Measurements from ENCODE around the gene HES1. TPM values are rescaled to one million over a fixed set of nuclear protein-coding genes. Genes with fewer than 3 reads are reported as not detected.

HES1 gene
- total RNA-seq, 1 donor from 2014 or later = 51.6 TPM

DNA sequence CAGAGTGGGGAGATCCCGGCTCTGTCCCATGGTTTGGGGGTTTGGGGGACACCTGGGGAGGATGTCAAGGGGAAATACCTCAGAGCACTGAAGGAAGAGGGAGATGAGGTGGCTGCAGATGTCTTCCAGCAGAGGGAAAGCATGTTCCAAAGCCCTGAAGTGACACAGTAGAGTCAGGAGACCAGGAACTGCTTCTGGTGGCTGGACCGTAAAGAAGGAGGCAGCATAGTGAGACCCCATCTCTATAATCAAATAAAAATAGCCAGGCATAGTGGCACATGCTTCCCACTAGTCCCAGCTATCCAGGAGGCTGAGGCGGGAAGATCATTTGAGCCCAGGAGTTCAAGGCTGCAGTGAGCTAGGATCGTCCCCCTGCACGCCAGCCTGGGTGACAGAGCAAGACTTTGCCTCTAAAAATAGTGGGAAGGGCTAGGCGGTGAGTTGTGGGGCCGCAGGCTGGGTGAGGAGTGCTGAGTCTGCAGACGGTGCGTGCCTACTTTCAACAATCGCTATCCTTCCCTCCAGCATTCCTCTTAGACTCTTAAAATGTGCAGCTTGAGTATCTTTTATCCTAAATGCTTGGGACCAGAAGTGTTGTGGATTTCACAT is 26.2 kb downstream of the HES1 start:
- H3K4me1 Mint-ChIP-seq (ENCODE audit: unreplicated experiment) = peaks cover 39% of the 10 kb centered on the region

DNA sequence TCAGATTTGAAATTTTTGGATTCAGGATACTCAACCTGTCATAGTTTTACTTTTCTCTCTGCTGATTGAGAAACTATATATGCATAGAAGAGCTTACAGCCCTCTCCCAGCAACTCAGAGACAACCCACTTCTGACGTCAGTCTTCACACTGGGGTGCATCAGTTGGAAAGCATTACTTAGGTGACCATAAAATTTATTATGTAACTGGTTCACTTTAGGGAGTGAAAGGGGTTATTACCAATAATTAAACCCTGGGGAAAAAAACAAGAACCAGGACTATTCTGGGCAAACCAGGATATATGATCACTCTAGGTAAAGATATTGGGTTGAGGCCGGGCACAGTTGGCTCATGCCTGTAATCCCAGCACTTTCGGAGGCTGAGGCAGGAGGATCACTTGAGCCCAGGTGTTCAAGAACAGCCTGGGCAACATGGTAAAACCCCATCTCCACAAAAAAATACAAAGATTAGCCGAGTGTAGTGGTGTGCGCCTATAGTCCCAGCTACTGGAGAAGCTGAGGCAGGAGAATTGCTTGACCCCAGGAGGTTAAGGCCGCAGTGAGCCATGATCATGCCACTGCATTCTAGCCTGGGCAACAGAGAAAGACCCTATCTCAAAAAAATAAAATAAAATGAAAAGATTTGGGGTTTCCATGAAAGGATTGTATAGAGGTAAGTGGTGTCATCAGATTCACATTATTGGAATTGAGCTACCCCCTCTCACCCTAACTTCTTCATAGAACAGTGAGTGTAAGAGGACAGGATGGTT is 27.1 kb downstream of the HES1 start:
- no peak overlapping the region for H3K4me3 Mint-ChIP-seq (ENCODE audit: unreplicated experiment)
- H3K9me3 Mint-ChIP-seq (ENCODE audit: unreplicated experiment) = no peaks in the 10 kb centered on the region
- peaks cover 39% of the 10 kb centered on the region for H3K4me1 Mint-ChIP-seq (ENCODE audit: unreplicated experiment)
- peaks cover 85% of the 10 kb centered on the region for H3K27me3 Mint-ChIP-seq (ENCODE audit: unreplicated experiment)
- H3K36me3 Mint-ChIP-seq (ENCODE audit: unreplicated experiment) = no peaks in the 10 kb centered on the region
- no peak overlapping the region for H3K27ac Mint-ChIP-seq (ENCODE audit: unreplicated experiment)
- DNase-seq (ENCODE audit: extremely low spot score, unreplicated experiment) = no peak
- TF ChIP-seq, protein P1, sequence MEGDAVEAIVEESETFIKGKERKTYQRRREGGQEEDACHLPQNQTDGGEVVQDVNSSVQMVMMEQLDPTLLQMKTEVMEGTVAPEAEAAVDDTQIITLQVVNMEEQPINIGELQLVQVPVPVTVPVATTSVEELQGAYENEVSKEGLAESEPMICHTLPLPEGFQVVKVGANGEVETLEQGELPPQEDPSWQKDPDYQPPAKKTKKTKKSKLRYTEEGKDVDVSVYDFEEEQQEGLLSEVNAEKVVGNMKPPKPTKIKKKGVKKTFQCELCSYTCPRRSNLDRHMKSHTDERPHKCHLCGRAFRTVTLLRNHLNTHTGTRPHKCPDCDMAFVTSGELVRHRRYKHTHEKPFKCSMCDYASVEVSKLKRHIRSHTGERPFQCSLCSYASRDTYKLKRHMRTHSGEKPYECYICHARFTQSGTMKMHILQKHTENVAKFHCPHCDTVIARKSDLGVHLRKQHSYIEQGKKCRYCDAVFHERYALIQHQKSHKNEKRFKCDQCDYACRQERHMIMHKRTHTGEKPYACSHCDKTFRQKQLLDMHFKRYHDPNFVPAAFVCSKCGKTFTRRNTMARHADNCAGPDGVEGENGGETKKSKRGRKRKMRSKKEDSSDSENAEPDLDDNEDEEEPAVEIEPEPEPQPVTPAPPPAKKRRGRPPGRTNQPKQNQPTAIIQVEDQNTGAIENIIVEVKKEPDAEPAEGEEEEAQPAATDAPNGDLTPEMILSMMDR (IDR thresholded peaks at IDR 0.05) = no peak

More for the DNA sequence above, 26.2 kb downstream of the HES1 start:
- TF ChIP-seq, protein P1 (IDR thresholded peaks at IDR 0.05) = no peak
- H3K9me3 Mint-ChIP-seq (ENCODE audit: unreplicated experiment) = no peaks in the 10 kb centered on the region
- H3K27ac Mint-ChIP-seq (ENCODE audit: unreplicated experiment) = no peak overlapping the region
- H3K27me3 Mint-ChIP-seq (ENCODE audit: unreplicated experiment) = peaks cover 84% of the 10 kb centered on the region
- H3K4me3 Mint-ChIP-seq (ENCODE audit: unreplicated experiment) = no peak overlapping the region
- no peaks in the 10 kb centered on the region for H3K36me3 Mint-ChIP-seq (ENCODE audit: unreplicated experiment)
- DNase-seq (ENCODE audit: extremely low spot score, unreplicated experiment) = no peak

DNA sequence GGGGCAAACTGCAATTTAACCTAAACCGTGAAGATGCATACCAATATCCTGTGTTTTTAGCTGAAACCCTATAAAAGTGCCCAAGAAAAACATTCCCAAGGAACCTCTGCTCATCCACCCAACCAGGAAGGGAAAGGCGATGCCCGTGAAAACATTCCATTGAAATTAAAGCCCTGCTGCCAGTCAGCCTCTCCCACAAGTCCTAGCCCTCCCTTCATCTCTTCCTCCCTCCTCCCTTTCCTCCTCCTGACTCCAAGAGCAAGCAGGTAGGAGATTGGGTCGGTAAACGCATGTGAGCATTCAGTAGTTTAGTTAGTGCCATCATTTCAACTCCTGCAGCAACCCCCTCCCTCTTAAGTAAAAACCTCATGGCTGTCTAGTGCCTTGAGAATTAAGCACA is 27.7 kb downstream of the HES1 start:
- no peak for DNase-seq (ENCODE audit: extremely low spot score, unreplicated experiment)
- TF ChIP-seq, protein P1 (IDR thresholded peaks at IDR 0.05) = no peak
- Mint-ChIP-seq H3K36me3 (ENCODE audit: unreplicated experiment) (no peaks in the 10 kb centered on the region), H3K4me3 (ENCODE audit: unreplicated experiment) (no peak overlapping the region), H3K9me3 (ENCODE audit: unreplicated experiment) (no peaks in the 10 kb centered on the region), H3K27me3 (ENCODE audit: unreplicated experiment) (peaks cover 85% of the 10 kb centered on the region), H3K27ac (ENCODE audit: unreplicated experiment) (no peak overlapping the region), H3K4me1 (ENCODE audit: unreplicated experiment) (peaks cover 39% of the 10 kb centered on the region)

DNA sequence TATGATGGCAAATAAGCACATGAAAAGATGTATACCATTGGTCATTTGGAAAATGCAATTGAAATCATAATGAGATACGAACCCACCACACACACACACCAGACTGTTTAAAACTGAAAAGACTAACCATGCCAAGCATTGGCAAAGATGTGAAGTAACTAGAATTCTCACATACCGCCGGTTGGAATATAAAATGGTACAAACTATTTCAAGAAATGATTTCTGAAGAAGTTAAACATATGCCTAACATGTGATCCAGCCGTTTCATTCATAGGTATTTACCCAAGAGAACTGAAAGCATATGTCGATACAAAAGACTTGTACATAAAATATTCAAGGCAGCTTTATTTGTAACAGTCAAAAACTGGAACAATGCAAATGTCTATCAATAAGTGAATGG is 28.9 kb downstream of the HES1 start:
- H3K4me3 Mint-ChIP-seq (ENCODE audit: unreplicated experiment) = no peak overlapping the region
- H3K27me3 Mint-ChIP-seq (ENCODE audit: unreplicated experiment) = peaks cover 87% of the 10 kb centered on the region
- H3K4me1 Mint-ChIP-seq (ENCODE audit: unreplicated experiment) = peaks cover 39% of the 10 kb centered on the region
- H3K27ac Mint-ChIP-seq (ENCODE audit: unreplicated experiment) = no peak overlapping the region
- H3K9me3 Mint-ChIP-seq (ENCODE audit: unreplicated experiment) = no peaks in the 10 kb centered on the region
- no peak for DNase-seq (ENCODE audit: extremely low spot score, unreplicated experiment)
- no peaks in the 10 kb centered on the region for H3K36me3 Mint-ChIP-seq (ENCODE audit: unreplicated experiment)
- TF ChIP-seq, protein P1 (IDR thresholded peaks at IDR 0.05) = no peak

DNA sequence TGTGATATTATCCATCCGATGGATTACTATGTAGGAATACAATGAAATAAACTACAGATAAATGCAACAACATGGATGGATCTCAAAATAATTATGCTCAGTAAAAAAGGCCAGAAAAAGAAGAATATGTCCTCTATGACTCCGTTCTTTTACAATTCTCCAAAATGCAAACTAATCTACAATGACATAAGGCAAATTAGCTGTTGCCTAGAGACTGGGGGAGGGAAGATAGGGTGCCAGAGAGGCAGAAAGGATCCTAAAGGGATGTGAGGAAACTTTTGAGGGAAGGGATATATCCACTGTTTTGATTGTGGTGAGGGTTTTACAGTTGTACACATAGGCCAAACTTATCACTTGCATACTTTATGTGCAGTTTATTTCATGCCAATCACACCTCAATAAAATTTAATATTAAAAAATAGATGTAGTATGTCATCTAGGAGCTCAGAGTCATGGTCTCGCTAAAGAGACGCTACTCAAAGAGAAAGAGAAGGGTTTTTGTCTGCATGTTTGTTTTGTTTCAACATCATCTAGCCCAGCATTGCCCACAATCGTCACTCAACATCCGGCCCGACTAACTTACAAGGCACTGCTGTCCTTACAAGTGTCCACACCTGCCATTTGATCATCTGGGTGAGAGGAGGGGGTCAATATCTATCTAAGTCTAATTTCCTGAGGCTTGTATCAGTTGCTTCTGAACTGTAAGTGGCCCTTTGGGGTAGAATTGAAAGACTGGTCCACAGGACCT is 29.5 kb downstream of the HES1 start:
- no peaks in the 10 kb centered on the region for H3K36me3 Mint-ChIP-seq (ENCODE audit: unreplicated experiment)
- DNase-seq (ENCODE audit: extremely low spot score, unreplicated experiment) = no peak
- no peak overlapping the region for H3K27ac Mint-ChIP-seq (ENCODE audit: unreplicated experiment)
- H3K27me3 Mint-ChIP-seq (ENCODE audit: unreplicated experiment) = peaks cover 90% of the 10 kb centered on the region
- no peaks in the 10 kb centered on the region for H3K9me3 Mint-ChIP-seq (ENCODE audit: unreplicated experiment)
- H3K4me1 Mint-ChIP-seq (ENCODE audit: unreplicated experiment) = peaks cover 39% of the 10 kb centered on the region
- TF ChIP-seq, protein P1 (IDR thresholded peaks at IDR 0.05) = no peak
- no peak overlapping the region for H3K4me3 Mint-ChIP-seq (ENCODE audit: unreplicated experiment)
